Transverse colon (tissue), 4 donors: ENCODE measurements around the gene GPR17. TPM values are rescaled to one million over a fixed set of nuclear protein-coding genes. Genes with fewer than 3 reads are reported as not detected.

Experiments
- DNase-seq: peaks from one replicate; pipeline ENCODE4 v3.0.0-alpha.2; 2019
- H3K27ac ChIP-seq, 4 donors: fragments of 200-600 bp; sonication (generic); 2 replicates each; pipeline ENCODE4 v1.5.1; 2016 to 2018; ENCODE audit warnings: inconsistent platforms in 4 of 4
- H3K27me3 ChIP-seq: fragments of 200-600 bp; sonication (generic); 2 replicates; pipeline ENCODE4 v1.5.1; 2017; ENCODE audit warnings: inconsistent platforms
- H3K36me3 ChIP-seq, 4 donors: fragments of 200-600 bp; sonication (generic); 2 replicates each; pipeline ENCODE4 v1.5.1; 2017 to 2019; ENCODE audit warnings: inconsistent platforms in 4 of 4
- H3K4me1 ChIP-seq, 4 donors: fragments of 200-600 bp; sonication (generic); 2 replicates each; pipeline ENCODE4 v1.5.1; 2017 to 2020; ENCODE audit warnings: inconsistent platforms in 4 of 4
- H3K4me3 ChIP-seq, 4 donors: fragments of 200-600 bp; sonication (generic); 1 replicate in 1 of 4; 2 replicates in 3 of 4; pipeline versions ENCODE4 v1.5.1 to v1.6.1; 2017 to 2019; ENCODE audit warnings: inconsistent platforms in 4 of 4
- H3K9me3 ChIP-seq, 2 donors: fragments of 200-600 bp; sonication (generic); 2 replicates each; pipeline ENCODE4 v1.5.1; 2017 to 2019; ENCODE audit warnings: inconsistent platforms in 2 of 2
- CTCF ChIP-seq, 5 experiments: fragments of 200-600 bp in 3 of 5; fragments of 450-650 bp in 2 of 5; sonication (generic) in 3 of 5; IDR thresholded peaks; 1 replicate in 2 of 5; 2 replicates in 3 of 5; pipeline ENCODE4 v1.5.1; 2016 to 2017; ENCODE audit warnings: antibody characterized with exemption in 5 of 5, inconsistent platforms in 3 of 5, mild to moderate bottlenecking in 2 of 5, moderate library complexity in 1 of 5
- EP300 ChIP-seq: sonication (generic); formaldehyde crosslinking; IDR thresholded peaks from one replicate; pipeline ENCODE4 v1.6.1; 2017; ENCODE audit warnings: antibody characterized with exemption, low read depth
- POLR2A ChIP-seq: fragments of 450-650 bp; IDR thresholded peaks from one replicate; pipeline ENCODE4 v1.6.1; 2016; ENCODE audit warnings: antibody characterized with exemption, mild to moderate bottlenecking, moderate library complexity
- POLR2AphosphoS5 ChIP-seq, 3 donors: sonication (generic); formaldehyde crosslinking; IDR thresholded peaks; one replicate each; pipeline ENCODE4 v1.6.1; 2016; ENCODE audit warnings: antibody characterized with exemption in 3 of 3
- WGBS, 2 donors: methylation state at CpG; one replicate each; pipeline ENCODE4 v1.1.5; 2018; ENCODE audit warnings: low coverage in 1 of 2; 5-methylcytosine and 5-hydroxymethylcytosine counted together
- in situ Hi-C, 4 donors: fragments of 200-750 bp; cut with MboI; loops; one replicate each; pipeline versions ENCODE4 v1.15.0 to v1.15.1; 2017; ENCODE audit warnings: low sequenced_read_pairs in 3 of 4, low pct_ligation_motif_present in 1 of 4, low pct_unique_long_range_greater_than_20kb in 1 of 4
- intact Hi-C: fragments of 100-400 bp; cut with DNase I; formaldehyde crosslinking; loops from one replicate; pipeline ENCODE4 v1.15.1; 2023; ENCODE audit warnings: low total_unique reads
- total RNA-seq, 4 donors: library from RNA; depleted of rRNA; stranded (reverse); fragments of >200 nt; gene quantifications; one replicate each; pipeline ENCODE4 v1.1.0, GENCODE V29; 2016

The GPR17 gene
- total RNA-seq, 4 donors from 2014 or later = 0.14 TPM; not detected in 3

- peaks cover 73% of the 10 kb centered on the region for H3K27me3 ChIP-seq
- DNase-seq = no peak
- peaks cover 5 to 25% (median 18%) of the 10 kb centered on the region in 4 donors for H3K4me1 ChIP-seq
- H3K9me3 ChIP-seq = no peaks in the 10 kb centered on the region
- WGBS, 2 donors = 51% methylated on average over 20 of the region's 20 CpGs; no CpG with 5 or more reads in 1 of the 2 donors
- peak overlapping the region; percentile 84 to 95 (median 86) for H3K27ac ChIP-seq
- no peaks in the 10 kb centered on the region for H3K36me3 ChIP-seq
- intact Hi-C loops = no loop called here
- in situ Hi-C loops = no loop called here
- H3K4me3 ChIP-seq = peak overlapping the region; percentile 4 to 70 (median 55)
- TF ChIP-seq POLR2AphosphoS5 (IDR thresholded peaks at IDR 0.05) = no peak
- no peak for TF ChIP-seq EP300
- TF ChIP-seq CTCF (IDR thresholded peaks at IDR 0.05) = no peak
- no peak for TF ChIP-seq POLR2A
Measured at GRCh38 chr2:127672341-127673224, 26.6 kb downstream of the GPR17 start.

- peak overlapping the region; percentile 84 to 95 (median 86) for H3K27ac ChIP-seq
- peak overlapping the region; percentile 42 to 77 (median 69) for H3K4me3 ChIP-seq
- intact Hi-C loops (loop anchor here (2.0 kb wide), 1 partner anchor 19 kb away; no protein-coding TSS in a partner anchor), in situ Hi-C loops (no loop called here)
- no peaks in the 10 kb centered on the region for H3K9me3 ChIP-seq
- peaks cover 65% of the 10 kb centered on the region for H3K27me3 ChIP-seq
- H3K36me3 ChIP-seq = no peaks in the 10 kb centered on the region
- H3K4me1 ChIP-seq = peaks cover 5 to 25% (median 18%) of the 10 kb centered on the region in 4 donors
- WGBS, 2 donors = 67 to 74% methylated on average over 1 to 17 of the region's 17 CpGs
- DNase-seq = no peak
- TF ChIP-seq EP300 (no peak), POLR2A (no peak), CTCF (IDR thresholded peaks at IDR 0.05) (no peak), POLR2AphosphoS5 (IDR thresholded peaks at IDR 0.05) (no peak)
Measured at GRCh38 chr2:127673291-127674069, 27.5 kb downstream of the GPR17 start.

- in situ Hi-C loops (no loop called here), intact Hi-C loops (loop anchor here (2.0 kb wide), 1 partner anchor 20 kb away; no protein-coding TSS in a partner anchor)
- H3K27ac ChIP-seq = peak overlapping the region; percentile 84 to 95 (median 86)
- 0 to 7% methylated on average over 4 to 34 of the region's 72 CpGs for WGBS, 2 donors
- peaks cover 5 to 25% (median 16%) of the 10 kb centered on the region in 4 donors for H3K4me1 ChIP-seq
- H3K27me3 ChIP-seq = peaks cover 56% of the 10 kb centered on the region
- DNase-seq = no peak
- no peaks in the 10 kb centered on the region for H3K36me3 ChIP-seq
- peak overlapping the region; percentile 42 to 77 (median 69) for H3K4me3 ChIP-seq
- TF ChIP-seq POLR2AphosphoS5 (IDR thresholded peaks at IDR 0.05) (peak in 1 of 3 donors; percentile 8), CTCF (IDR thresholded peaks at IDR 0.05) (no peak), EP300 (no peak)
- no peaks in the 10 kb centered on the region for H3K9me3 ChIP-seq
Measured at GRCh38 chr2:127674241-127675209, 28.6 kb downstream of the GPR17 start.
